ENCODE results near the gene CCDC195.

The CCDC195 gene

GRCh38 chr2:224711859-224712665 is 4.1 kb downstream of the CCDC195 start:
- no peaks in the 10 kb centered on the region for H3K27me3 ChIP-seq
- no peak for TF ChIP-seq CTCF (IDR thresholded peaks at IDR 0.05)
- H3K36me3 ChIP-seq = no peaks in the 10 kb centered on the region
- intact Hi-C loops (cut with DNase I; ENCODE audit: low total_unique reads) = no loop called here
- H3K9me3 ChIP-seq = no peaks in the 10 kb centered on the region
- DNase-seq = no peak
- H3K4me1 ChIP-seq = no peaks in the 10 kb centered on the region
- no peak overlapping the region for H3K4me3 ChIP-seq
- H3K27ac ChIP-seq = no peak overlapping the region

DNA sequence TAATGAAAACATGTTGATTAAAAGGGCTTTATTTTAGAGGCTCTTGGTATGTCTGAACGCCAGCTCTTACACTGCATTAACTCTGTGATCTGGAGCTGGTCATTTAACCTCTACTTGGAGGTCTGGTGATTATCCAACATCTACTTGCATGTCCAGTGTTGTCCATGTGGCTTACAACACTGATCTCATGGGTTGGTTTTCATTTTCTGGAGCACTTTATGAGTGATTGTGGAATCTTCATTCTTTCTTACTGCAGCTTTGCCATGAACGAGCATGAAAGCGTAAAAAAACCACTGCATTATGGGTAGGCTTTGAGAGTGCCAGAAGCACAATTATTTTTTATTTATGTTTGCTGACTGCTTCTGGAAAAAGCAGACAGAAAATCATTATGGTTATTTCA is 4.8 kb downstream of the CCDC195 start:
- no peak overlapping the region for H3K4me3 ChIP-seq
- no peak for TF ChIP-seq CTCF (IDR thresholded peaks at IDR 0.05)
- no peak overlapping the region for H3K27ac ChIP-seq
- H3K27me3 ChIP-seq = no peaks in the 10 kb centered on the region
- no peaks in the 10 kb centered on the region for H3K9me3 ChIP-seq
- no peak for DNase-seq
- H3K36me3 ChIP-seq = no peaks in the 10 kb centered on the region
- no peaks in the 10 kb centered on the region for H3K4me1 ChIP-seq
- intact Hi-C loops (cut with DNase I; ENCODE audit: low total_unique reads) = no loop called here

GRCh38 chr2:224709301-224709700 is 6.9 kb downstream of the CCDC195 start:
- Histone ChIP-seq H3K4me1 (no peaks in the 10 kb centered on the region), H3K27me3 (no peaks in the 10 kb centered on the region), H3K36me3 (no peaks in the 10 kb centered on the region), H3K4me3 (no peak overlapping the region), H3K9me3 (no peaks in the 10 kb centered on the region), H3K27ac (no peak overlapping the region)
- intact Hi-C loops (cut with DNase I; ENCODE audit: low total_unique reads) = no loop called here
- no peak for TF ChIP-seq CTCF (IDR thresholded peaks at IDR 0.05)
- DNase-seq = no peak

DNA sequence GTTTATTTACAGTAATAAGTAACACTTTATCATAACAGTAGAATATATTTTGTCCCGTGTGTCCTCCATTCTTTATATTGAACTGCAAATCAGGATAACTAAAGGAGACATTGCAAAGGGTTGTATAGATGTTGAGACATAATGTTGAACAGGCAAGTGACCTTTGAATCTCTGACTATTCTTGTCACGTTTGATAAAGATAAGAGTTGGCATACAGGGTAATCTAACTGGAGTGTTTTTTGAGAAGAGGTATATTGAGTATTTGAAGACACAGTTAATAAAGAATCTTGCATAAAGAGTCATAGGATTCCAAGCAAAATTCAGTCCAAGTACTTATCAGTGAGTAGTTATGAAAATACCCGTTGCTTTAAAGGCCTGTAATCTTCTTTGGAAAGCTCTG is 21.7 kb downstream of the CCDC195 start:
- no peaks in the 10 kb centered on the region for H3K36me3 ChIP-seq
- no peak overlapping the region for H3K4me3 ChIP-seq
- no peaks in the 10 kb centered on the region for H3K27me3 ChIP-seq
- H3K27ac ChIP-seq = no peak overlapping the region
- no peak for TF ChIP-seq CTCF (IDR thresholded peaks at IDR 0.05)
- no peak for DNase-seq
- H3K4me1 ChIP-seq = no peaks in the 10 kb centered on the region
- intact Hi-C loops (cut with DNase I; ENCODE audit: low total_unique reads) = no loop called here
- no peaks in the 10 kb centered on the region for H3K9me3 ChIP-seq

- no peak for TF ChIP-seq CTCF (IDR thresholded peaks at IDR 0.05)
- Histone ChIP-seq H3K27ac (no peak overlapping the region), H3K9me3 (no peaks in the 10 kb centered on the region), H3K4me1 (no peaks in the 10 kb centered on the region), H3K4me3 (no peak overlapping the region), H3K27me3 (no peaks in the 10 kb centered on the region), H3K36me3 (no peaks in the 10 kb centered on the region)
- DNase-seq = no peak
- intact Hi-C loops (cut with DNase I; ENCODE audit: low total_unique reads) = no loop called here
Measured at GRCh38 chr2:224691563-224691962, 24.6 kb downstream of the CCDC195 start.
